HEK293 (cell line): ENCODE data around the gene EIF4G3.
A peak's percentile ranks its signal among the peaks of the same experiment; 100 is the strongest.

ENCODE experiments used
- CTCF ChIA-PET: fragments of 350-600 bp; formaldehyde crosslinking; extraction: SDS; loops from one replicate; lab custom pipeline; 2021; ENCODE audit warnings: antibody characterized with exemption; lab: Yijun Ruan, JAX
- POLR2A ChIA-PET: fragments of 300-600 bp; formaldehyde crosslinking; extraction: SDS; loops from one replicate; lab custom pipeline; 2020; ENCODE audit warnings: antibody characterized with exemption, inconsistent platforms; lab: Yijun Ruan, JAX
- H3K27ac ChIP-seq: fragments of 200-500 bp; sonication (Bioruptor generic); 2 replicates; pipeline ENCODE4 v1.5.1; 2014; ENCODE audit warnings: low read depth, low read length, control low read depth, inconsistent platforms; ENCODE audit errors: extremely low read depth
- H3K36me3 ChIP-seq, 2 experiments: fragments of 200-500 bp in 1 of 2; sonication (Bioruptor generic) in 1 of 2; 1 replicate in 1 of 2; 2 replicates in 1 of 2; pipeline ENCODE4 v1.5.1; 2014 to 2017; ENCODE audit warnings: inconsistent platforms in 2 of 2, low read length in 2 of 2; ENCODE audit not compliant: control insufficient read depth in 2 of 2, insufficient read depth in 1 of 2
- H3K4me1 ChIP-seq: fragments of 200-500 bp; sonication (Bioruptor generic); 2 replicates; pipeline ENCODE4 v1.5.1; 2014; ENCODE audit warnings: mild to moderate bottlenecking, low read length, inconsistent platforms; ENCODE audit not compliant: control insufficient read depth, insufficient read depth
- H3K4me3 ChIP-seq: 2 replicates; pipeline ENCODE4 v1.5.1; 2011; ENCODE audit warnings: low read depth, mild to moderate bottlenecking, control low read depth, low read length, moderate library complexity
- H3K9me3 ChIP-seq: fragments of 200-500 bp; sonication (Bioruptor generic); 2 replicates; pipeline ENCODE4 v1.5.1; 2014; ENCODE audit warnings: low read depth, low read length, inconsistent platforms; ENCODE audit not compliant: control insufficient read depth, insufficient read depth
- KLF10 ChIP-seq: fragments of 450-650 bp; IDR thresholded peaks from 2 replicates; pipeline ENCODE4 v1.5.1; 2018; ENCODE audit warnings: missing biosample characterization, mild to moderate bottlenecking, missing genetic modification characterization
- PRDM6 ChIP-seq: fragments of 450-650 bp; formaldehyde crosslinking; IDR thresholded peaks from 2 replicates; pipeline ENCODE4 v1.5.1; 2017; ENCODE audit warnings: missing biosample characterization, missing genetic modification characterization
- SP2 ChIP-seq: fragments of 450-650 bp; formaldehyde crosslinking; IDR thresholded peaks from 2 replicates; pipeline ENCODE4 v1.5.1; 2016; ENCODE audit warnings: missing biosample characterization, missing genetic modification characterization
- TRIM28 ChIP-seq: IDR thresholded peaks from 2 replicates; pipeline ENCODE4 v1.6.1; 2011; ENCODE audit warnings: low read length, control low read depth, borderline replicate concordance
- ZNF121 ChIP-seq: fragments of 450-650 bp; formaldehyde crosslinking; IDR thresholded peaks from 2 replicates; pipeline ENCODE4 v1.5.1; 2016; ENCODE audit warnings: missing biosample characterization, missing genetic modification characterization
- ZNF473 ChIP-seq: fragments of 450-650 bp; formaldehyde crosslinking; IDR thresholded peaks from 2 replicates; pipeline ENCODE4 v1.5.1; 2017; ENCODE audit warnings: missing biosample characterization, missing genetic modification characterization
- ZNF639 ChIP-seq: fragments of 450-650 bp; formaldehyde crosslinking; IDR thresholded peaks from 2 replicates; pipeline ENCODE4 v1.5.1; 2016; ENCODE audit warnings: missing biosample characterization, missing genetic modification characterization
- ZNF645 ChIP-seq: fragments of 450-650 bp; formaldehyde crosslinking; IDR thresholded peaks from 2 replicates; pipeline ENCODE4; 2016; ENCODE audit warnings: missing biosample characterization, missing genetic modification characterization
- ZNF677 ChIP-seq: fragments of 450-650 bp; IDR thresholded peaks from 2 replicates; pipeline ENCODE4 v1.5.0; 2018; ENCODE audit warnings: missing biosample characterization, mild to moderate bottlenecking, missing genetic modification characterization, moderate library complexity
- ZSCAN18 ChIP-seq: fragments of 450-650 bp; formaldehyde crosslinking; IDR thresholded peaks from 2 replicates; pipeline ENCODE4 v1.5.1; 2016; ENCODE audit warnings: missing biosample characterization, missing genetic modification characterization

Gene EIF4G3

GRCh38 chr1:20770314-20771087 is 406.2 kb downstream of the EIF4G3 start:
- ChIA-PET POLR2A (interaction anchor here (4.9 kb wide), 1 partner anchor 16 kb away, joined by 22 read pairs; the partner anchor contains the start of gene HP1BP3), CTCF (interaction anchor here (0.7 to 1.0 kb wide), 2 partner anchors 28 to 74 kb away, joined by 3 to 4 read pairs; no protein-coding TSS in a partner anchor)
- peaks cover 94 to 97% of the 10 kb centered on the region in 2 experiments for H3K36me3 ChIP-seq

GRCh38 chr1:20767271-20767670 is 409.4 kb downstream of the EIF4G3 start:
- H3K9me3 ChIP-seq: no peaks in the 10 kb centered on the region
- ChIA-PET POLR2A (interaction anchor here (4.9 kb wide), 1 partner anchor 19 kb away, joined by 22 read pairs; the partner anchor contains the start of gene HP1BP3), CTCF (interaction anchor here (0.8 kb wide), 1 partner anchor 70 kb away, joined by 4 read pairs; no protein-coding TSS in a partner anchor)
- TF ChIP-seq ZNF677 (tag by site-specific recombination): no peak
- TF ChIP-seq SP2: no peak
- TF ChIP-seq ZNF639 (tag by site-specific recombination): no peak
- H3K27ac ChIP-seq: no peak overlapping the region
- no peak overlapping the region for H3K4me3 ChIP-seq
- H3K4me1 ChIP-seq: no peaks in the 10 kb centered on the region
- H3K36me3 ChIP-seq: peaks cover 94 to 98% of the 10 kb centered on the region in 2 experiments

More at GRCh38 chr1:20770314-20771087, 406.2 kb downstream of the EIF4G3 start:
- Histone ChIP-seq H3K27ac (no peak overlapping the region), H3K9me3 (no peaks in the 10 kb centered on the region), H3K4me1 (no peaks in the 10 kb centered on the region), H3K4me3 (no peak overlapping the region)
- TF ChIP-seq ZNF121 (tag by site-specific recombination): peak; percentile 85
- no peak for TF ChIP-seq TRIM28
- TF ChIP-seq ZSCAN18 (tag by site-specific recombination): no peak
- no peak for TF ChIP-seq KLF10 (tag by site-specific recombination)

- Histone ChIP-seq H3K4me1 (no peaks in the 10 kb centered on the region), H3K4me3 (no peak overlapping the region), H3K36me3 (peaks cover 93 to 98% of the 10 kb centered on the region in 2 experiments), H3K9me3 (no peaks in the 10 kb centered on the region), H3K27ac (no peak overlapping the region)
- ChIA-PET POLR2A (no interaction called here), CTCF (no interaction called here)
- TF ChIP-seq PRDM6 (no peak), ZNF645 (tag by site-specific recombination) (no peak), ZNF121 (tag by site-specific recombination) (no peak)
Observed at GRCh38 chr1:20763417-20763816, 413.3 kb downstream of the EIF4G3 start.

- no peaks in the 10 kb centered on the region for H3K4me1 ChIP-seq
- POLR2A ChIA-PET: interaction anchor here (1.0 kb wide), 1 partner anchor 26 kb away, joined by 3 read pairs; no protein-coding TSS in a partner anchor
- TF ChIP-seq ZNF473 (tag by site-specific recombination) (no peak), ZNF121 (tag by site-specific recombination) (peak; percentile 69; the same call in 1 of the 2 replicates)
- TF ChIP-seq, all 188 proteins: peak for 1
- peaks cover 92 to 98% of the 10 kb centered on the region in 2 experiments for H3K36me3 ChIP-seq
- H3K9me3 ChIP-seq: no peaks in the 10 kb centered on the region
- H3K27ac ChIP-seq: no peak overlapping the region
- CTCF ChIA-PET: interaction anchor here (0.5 kb wide), 1 partner anchor 565 kb away, joined by 3 read pairs; no protein-coding TSS in a partner anchor
- no peak overlapping the region for H3K4me3 ChIP-seq
Observed at GRCh38 chr1:20760322-20760721, 416.4 kb downstream of the EIF4G3 start.
